T-helper 1 cell treated with Interleukin-12 subunit alpha and Interleukin-12 subunit beta and Interleukin-4 antibody, amounts not matched to agents 30 μg/mL and 1 μg/mL, for 36 hours (primary cell): ENCODE measurements around the gene LRP1B.

Experiments
- H3K27ac Mint-ChIP-seq: one replicate; pipeline ENCODE4 v1.8.0; 2021; ENCODE audit warnings: mild to moderate bottlenecking, mixed read lengths
- H3K27me3 Mint-ChIP-seq: one replicate; pipeline ENCODE4 v1.8.0; 2021; ENCODE audit warnings: low read depth, mixed read lengths
- H3K36me3 Mint-ChIP-seq: one replicate; pipeline ENCODE4 v1.8.0; 2021; ENCODE audit warnings: low read depth, mixed read lengths
- H3K4me1 Mint-ChIP-seq: one replicate; pipeline ENCODE4 v1.8.0; 2021; ENCODE audit warnings: low read depth, mixed read lengths
- H3K4me3 Mint-ChIP-seq: one replicate; pipeline ENCODE4 v1.8.0; 2021; ENCODE audit warnings: mild to moderate bottlenecking, moderate library complexity, mixed read lengths
- H3K9me3 Mint-ChIP-seq: one replicate; pipeline ENCODE4 v1.8.0; 2021; ENCODE audit warnings: mixed read lengths

LRP1B gene

DNA sequence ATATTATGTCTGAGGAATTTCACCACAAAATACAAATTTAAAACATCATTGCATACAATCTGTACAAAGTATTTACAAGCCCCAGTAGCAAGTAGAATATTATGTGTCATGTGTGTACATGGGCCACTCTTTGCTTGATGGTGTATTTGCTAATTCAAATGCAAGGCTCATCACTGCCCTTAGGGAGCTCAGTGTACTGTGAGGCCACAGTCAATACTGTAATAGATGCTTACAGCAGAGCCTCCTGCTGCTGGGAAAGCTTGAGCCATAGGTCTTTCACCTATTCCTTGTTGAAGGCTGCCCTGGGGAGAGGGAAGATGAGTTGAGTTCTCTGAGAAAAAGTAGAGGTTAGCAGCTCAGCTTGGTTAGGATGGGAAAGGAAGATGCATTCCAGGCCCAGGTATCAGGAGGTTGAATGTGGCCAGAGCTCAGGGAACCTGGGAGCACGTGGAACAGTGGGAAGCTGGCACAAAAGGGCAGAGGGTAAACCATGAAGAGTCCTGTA, 189.6 kb downstream of the LRP1B start:
- no peaks in the 10 kb centered on the region for H3K27me3 Mint-ChIP-seq
- no peaks in the 10 kb centered on the region for H3K36me3 Mint-ChIP-seq
- no peak overlapping the region for H3K27ac Mint-ChIP-seq
- H3K4me3 Mint-ChIP-seq, result no peak overlapping the region
- H3K4me1 Mint-ChIP-seq, result no peaks in the 10 kb centered on the region
- peaks cover 2% of the 10 kb centered on the region for H3K9me3 Mint-ChIP-seq

DNA sequence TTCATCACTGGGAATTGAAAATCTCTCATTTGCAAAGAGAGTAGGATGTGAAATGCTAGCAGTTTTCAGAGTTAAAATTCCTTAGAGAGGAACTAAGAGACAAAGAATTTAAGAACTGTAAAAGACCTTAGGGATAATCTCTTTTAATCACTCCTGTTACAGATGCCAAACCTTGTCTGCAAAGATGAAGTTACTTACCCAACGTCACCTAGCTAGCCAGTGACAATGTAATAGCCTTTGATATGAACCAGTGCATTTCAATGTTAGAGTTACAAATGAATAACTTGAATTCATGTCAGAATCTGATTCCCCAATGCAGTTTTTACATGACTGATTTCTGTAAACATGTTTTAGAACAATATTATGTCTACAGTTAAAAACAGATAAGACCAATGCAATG, 190.1 kb downstream of the LRP1B start:
- Mint-ChIP-seq H3K4me3 (no peak overlapping the region), H3K27ac (no peak overlapping the region), H3K9me3 (peaks cover 2% of the 10 kb centered on the region), H3K4me1 (no peaks in the 10 kb centered on the region), H3K36me3 (no peaks in the 10 kb centered on the region), H3K27me3 (no peaks in the 10 kb centered on the region)

DNA sequence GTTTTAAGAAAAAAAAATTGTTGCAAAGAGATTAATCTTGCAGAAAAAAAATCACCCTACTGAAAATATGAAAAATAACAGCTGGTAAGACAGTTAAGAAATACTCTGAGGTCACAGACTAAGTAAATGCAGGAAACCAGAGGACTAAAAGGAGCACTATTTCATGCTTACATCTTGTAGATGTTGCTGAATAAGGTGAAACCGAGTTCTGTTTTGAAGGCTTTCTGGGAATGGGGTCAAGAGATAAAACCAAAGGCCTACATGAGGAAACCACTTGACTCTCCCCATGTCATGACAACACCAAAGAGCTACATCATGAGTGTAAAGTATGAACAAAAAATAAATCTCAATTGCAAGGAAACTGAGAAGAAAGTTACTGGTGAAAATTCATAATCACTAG, 197.6 kb downstream of the LRP1B start:
- Mint-ChIP-seq H3K27ac (no peak overlapping the region), H3K4me3 (no peak overlapping the region), H3K4me1 (no peaks in the 10 kb centered on the region), H3K27me3 (no peaks in the 10 kb centered on the region), H3K9me3 (no peaks in the 10 kb centered on the region), H3K36me3 (no peaks in the 10 kb centered on the region)

DNA sequence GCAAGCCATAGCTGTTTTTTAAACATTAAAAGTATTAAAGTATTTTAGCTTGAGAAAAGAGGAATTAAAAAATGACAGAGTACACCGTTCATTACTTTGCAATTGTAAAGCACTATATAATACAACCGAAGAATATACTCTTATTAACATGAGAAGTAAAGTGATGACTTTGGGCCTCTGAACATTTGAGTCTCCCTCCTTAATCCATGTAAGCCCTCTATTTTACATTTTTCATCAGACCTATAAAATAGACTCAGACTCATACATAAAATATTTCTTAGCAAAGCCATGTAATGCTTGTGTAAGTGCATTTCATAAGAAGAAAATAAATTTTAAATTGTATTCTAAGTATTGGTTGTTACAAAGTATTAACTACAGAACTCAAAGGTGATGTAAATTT, 198.6 kb downstream of the LRP1B start:
- Mint-ChIP-seq H3K27ac (no peak overlapping the region), H3K27me3 (no peaks in the 10 kb centered on the region), H3K9me3 (no peaks in the 10 kb centered on the region), H3K4me3 (no peak overlapping the region), H3K4me1 (no peaks in the 10 kb centered on the region), H3K36me3 (no peaks in the 10 kb centered on the region)

DNA sequence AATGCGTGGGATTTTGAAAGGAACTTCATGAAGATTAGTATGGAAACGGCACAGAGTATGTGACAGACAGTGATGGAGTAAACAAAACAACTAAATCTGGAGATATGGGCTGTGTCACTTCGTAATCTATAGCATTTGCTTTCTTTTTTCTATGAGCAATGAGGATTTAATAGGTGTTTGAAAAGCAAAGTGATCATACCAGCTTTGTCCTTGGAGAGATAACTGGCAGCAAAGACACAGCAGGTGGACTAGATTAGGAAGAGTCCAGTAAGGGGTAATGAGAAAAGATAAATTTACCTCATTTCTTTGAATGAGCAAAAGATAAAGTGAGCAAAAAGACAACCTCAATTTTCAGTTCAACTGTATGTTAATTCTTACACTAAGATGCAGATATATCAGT, 199.0 kb downstream of the LRP1B start:
- no peaks in the 10 kb centered on the region for H3K27me3 Mint-ChIP-seq
- H3K4me1 Mint-ChIP-seq, result no peaks in the 10 kb centered on the region
- H3K9me3 Mint-ChIP-seq, result no peaks in the 10 kb centered on the region
- no peaks in the 10 kb centered on the region for H3K36me3 Mint-ChIP-seq
- H3K27ac Mint-ChIP-seq, result no peak overlapping the region
- no peak overlapping the region for H3K4me3 Mint-ChIP-seq

DNA sequence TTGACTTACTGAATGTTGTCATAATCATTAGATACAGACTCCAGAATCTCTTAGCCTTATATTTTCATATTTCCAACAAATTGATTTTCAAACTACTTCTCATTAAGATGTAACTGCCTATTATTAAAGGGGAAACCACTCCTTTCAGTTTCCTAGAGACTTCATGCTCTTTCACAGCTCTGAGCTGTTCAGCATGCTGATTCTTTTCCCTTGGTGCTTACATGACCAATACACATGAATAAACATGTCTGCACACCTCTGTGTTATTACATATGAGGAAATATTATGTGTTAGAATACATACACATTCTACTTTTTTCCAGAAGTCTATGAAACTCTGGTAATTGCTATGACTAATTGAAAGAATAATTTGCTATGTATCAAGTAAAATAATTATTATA, 200.0 kb downstream of the LRP1B start:
- no peak overlapping the region for H3K27ac Mint-ChIP-seq
- no peaks in the 10 kb centered on the region for H3K9me3 Mint-ChIP-seq
- no peaks in the 10 kb centered on the region for H3K4me1 Mint-ChIP-seq
- H3K4me3 Mint-ChIP-seq, result no peak overlapping the region
- H3K36me3 Mint-ChIP-seq, result no peaks in the 10 kb centered on the region
- no peaks in the 10 kb centered on the region for H3K27me3 Mint-ChIP-seq

DNA sequence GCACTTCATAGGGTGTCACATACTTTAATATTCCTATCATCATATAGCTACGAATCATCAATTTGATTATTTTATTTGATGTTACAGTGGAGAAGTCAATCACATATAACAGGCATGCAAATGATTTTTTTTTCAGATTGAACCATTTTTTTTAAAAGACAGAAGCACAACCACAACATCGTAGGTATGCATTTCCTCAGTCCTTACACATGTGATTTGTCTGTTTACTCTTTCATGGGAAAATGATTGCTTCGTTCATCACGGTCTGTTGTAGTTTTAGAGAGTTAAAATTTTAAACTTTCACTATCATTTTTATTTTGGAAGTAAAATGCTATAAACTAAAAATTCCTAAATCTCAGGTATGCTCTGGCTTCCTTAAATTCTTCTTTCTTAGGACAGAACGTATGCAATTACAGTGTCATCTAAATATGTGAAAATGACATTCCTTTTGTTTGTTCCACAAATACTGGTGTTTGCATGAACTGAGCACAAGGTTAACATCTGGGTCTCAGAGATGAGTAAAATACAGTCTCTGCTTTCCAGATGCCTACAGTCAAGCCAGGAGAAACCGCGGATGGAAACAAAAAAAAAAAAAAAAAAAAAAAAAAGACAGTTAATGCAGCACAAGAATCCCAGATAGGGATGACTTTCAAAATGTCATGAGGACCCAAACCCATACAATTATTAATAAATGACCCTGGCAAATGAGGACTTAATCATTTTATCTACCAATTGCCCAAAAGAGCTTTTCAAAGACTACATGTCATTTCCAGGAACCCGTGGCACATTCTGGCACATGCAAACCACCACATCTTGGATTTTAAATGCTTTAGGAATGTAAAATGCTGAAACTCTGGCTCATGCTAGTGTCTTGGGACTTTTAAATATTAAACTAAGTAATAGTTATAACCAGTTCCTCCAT, 201.2 kb downstream of the LRP1B start:
- Mint-ChIP-seq H3K4me3 (no peak overlapping the region), H3K4me1 (no peaks in the 10 kb centered on the region), H3K36me3 (no peaks in the 10 kb centered on the region), H3K27me3 (no peaks in the 10 kb centered on the region), H3K9me3 (no peaks in the 10 kb centered on the region), H3K27ac (no peak overlapping the region)

DNA sequence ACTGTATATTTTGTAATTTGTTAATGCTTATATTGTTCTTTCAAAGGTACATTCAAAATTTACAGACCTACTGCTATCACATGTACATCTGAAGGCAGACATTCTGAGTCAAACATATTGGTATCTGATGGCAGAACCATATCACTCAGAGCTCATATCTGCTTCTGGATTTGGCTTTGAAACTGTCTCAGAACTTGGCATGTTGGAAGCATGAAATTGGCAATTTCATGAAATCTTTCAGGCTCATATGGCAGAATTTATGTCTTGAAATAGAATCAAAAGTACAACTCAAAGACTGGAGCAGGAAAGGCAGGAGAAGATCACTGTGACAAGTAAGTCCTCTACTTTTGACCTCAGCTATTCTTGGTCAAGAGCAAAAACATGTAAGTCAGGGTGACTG, 202.3 kb downstream of the LRP1B start:
- H3K36me3 Mint-ChIP-seq, result no peaks in the 10 kb centered on the region
- no peak overlapping the region for H3K4me3 Mint-ChIP-seq
- H3K4me1 Mint-ChIP-seq, result no peaks in the 10 kb centered on the region
- no peak overlapping the region for H3K27ac Mint-ChIP-seq
- no peaks in the 10 kb centered on the region for H3K9me3 Mint-ChIP-seq
- no peaks in the 10 kb centered on the region for H3K27me3 Mint-ChIP-seq

DNA sequence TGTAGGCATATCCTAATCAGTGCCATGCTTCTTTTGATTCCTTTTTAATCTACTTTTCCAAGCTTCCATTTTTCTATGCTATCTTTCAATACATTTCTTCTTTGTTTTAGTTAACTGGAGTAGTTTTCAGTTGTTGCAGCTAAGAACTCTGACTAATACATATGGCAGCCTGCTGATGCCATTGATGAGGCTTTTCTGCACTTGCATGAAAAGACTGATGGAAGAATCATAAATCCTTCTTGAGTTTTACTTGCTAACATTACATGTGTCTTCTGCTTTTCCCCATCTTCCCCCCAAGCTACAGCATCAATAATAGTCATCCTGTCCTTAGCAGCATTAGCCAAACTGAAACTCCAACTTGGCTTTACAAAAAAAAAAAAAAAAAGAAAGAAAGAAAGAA, 203.3 kb downstream of the LRP1B start:
- no peak overlapping the region for H3K4me3 Mint-ChIP-seq
- no peaks in the 10 kb centered on the region for H3K36me3 Mint-ChIP-seq
- H3K4me1 Mint-ChIP-seq, result no peaks in the 10 kb centered on the region
- no peak overlapping the region for H3K27ac Mint-ChIP-seq
- H3K9me3 Mint-ChIP-seq, result no peaks in the 10 kb centered on the region
- no peaks in the 10 kb centered on the region for H3K27me3 Mint-ChIP-seq

DNA sequence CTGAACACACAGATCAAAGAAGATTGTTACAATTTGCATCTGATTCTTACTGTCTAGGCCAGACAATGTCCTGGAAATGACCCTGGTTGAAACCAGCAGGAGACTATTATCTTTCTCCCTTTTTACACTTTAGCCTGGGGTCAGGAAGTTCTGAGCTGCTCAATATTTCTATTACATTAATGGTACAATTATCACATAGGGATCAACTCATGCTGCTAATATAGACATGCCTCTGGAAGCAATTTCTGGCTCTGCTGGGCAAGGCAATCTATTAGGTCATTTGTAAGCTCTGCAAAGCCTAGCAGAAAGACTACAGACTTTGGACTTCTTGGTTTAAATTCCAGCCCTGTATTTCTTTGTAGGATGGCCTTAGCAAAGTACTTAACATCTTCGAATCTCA, 205.3 kb downstream of the LRP1B start:
- Mint-ChIP-seq H3K4me3 (no peak overlapping the region), H3K4me1 (no peaks in the 10 kb centered on the region), H3K36me3 (no peaks in the 10 kb centered on the region), H3K9me3 (no peaks in the 10 kb centered on the region), H3K27ac (no peak overlapping the region), H3K27me3 (no peaks in the 10 kb centered on the region)

DNA sequence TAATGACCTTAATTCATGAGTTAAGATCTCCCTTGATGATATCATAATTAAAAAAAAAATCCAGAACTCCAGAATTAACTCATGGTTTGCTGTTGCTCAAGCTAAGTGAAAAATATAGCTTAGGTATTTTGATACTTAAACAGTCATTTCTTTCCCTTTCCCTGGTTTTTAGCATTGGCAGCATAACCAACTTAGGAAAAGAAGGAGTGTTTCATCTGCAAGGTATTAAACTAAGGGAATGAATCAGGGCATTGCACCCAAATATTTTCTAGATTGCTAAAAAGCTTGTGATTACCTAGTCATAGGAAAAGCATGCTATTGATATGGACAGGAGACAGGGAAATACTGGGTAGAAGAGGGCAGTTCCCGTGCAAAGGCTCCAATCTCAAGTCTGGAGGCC, 207.2 kb downstream of the LRP1B start:
- H3K36me3 Mint-ChIP-seq, result no peaks in the 10 kb centered on the region

DNA sequence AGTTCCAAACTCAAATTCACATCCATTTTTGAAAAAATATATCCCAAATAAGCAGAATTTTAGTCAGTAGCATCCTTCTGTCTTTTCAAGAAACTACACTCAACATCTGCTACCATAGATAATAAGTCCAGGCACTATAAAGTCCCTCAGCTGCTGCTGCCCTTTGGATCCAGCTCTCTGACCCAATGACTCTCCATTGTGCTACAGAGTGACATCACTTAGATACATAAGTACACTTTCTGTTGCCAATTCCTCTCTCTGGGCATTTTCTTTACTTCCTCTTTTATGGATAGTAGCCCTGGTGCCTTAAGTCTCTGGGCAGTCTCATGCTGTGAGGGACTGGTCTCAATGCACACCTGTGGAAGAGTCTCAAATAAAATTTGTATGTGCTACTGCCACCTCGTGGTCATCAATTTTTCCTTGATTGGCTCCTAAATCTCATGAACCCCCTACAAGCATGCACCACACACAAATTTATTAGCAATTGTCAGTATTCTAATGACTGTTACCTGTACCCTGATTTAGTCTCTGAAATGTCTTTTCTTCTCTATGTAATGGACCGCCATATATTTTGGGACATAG, 219.2 kb downstream of the LRP1B start:
- H3K36me3 Mint-ChIP-seq, result no peaks in the 10 kb centered on the region
- H3K4me3 Mint-ChIP-seq, result no peak overlapping the region
- H3K27ac Mint-ChIP-seq, result no peak overlapping the region
- no peaks in the 10 kb centered on the region for H3K27me3 Mint-ChIP-seq
- H3K4me1 Mint-ChIP-seq, result no peaks in the 10 kb centered on the region
- peaks cover 6% of the 10 kb centered on the region for H3K9me3 Mint-ChIP-seq

More for the DNA sequence above, 207.2 kb downstream of the LRP1B start:
- no peak overlapping the region for H3K4me3 Mint-ChIP-seq
- no peak overlapping the region for H3K27ac Mint-ChIP-seq
- H3K4me1 Mint-ChIP-seq, result no peaks in the 10 kb centered on the region
- no peaks in the 10 kb centered on the region for H3K27me3 Mint-ChIP-seq
- no peaks in the 10 kb centered on the region for H3K9me3 Mint-ChIP-seq

DNA sequence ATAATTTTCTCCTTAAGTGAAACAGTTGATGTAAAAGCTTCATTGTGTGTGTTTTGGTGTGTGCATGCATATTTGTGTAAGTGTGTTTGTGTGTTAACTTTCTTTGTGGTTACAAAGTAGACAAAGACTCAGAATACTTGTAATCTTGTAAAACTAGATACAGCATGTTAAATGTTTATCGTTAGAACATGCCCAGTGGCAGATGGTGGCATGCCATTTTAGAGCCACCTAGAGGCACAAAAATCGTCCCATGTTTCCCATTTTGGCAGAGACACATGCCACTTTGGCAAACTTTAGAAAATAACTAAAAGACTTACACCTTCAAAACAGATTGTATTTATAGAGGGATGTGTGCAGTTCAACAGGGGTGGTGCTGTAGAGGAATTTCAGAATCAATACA, 224.1 kb downstream of the LRP1B start:
- Mint-ChIP-seq H3K4me1 (no peaks in the 10 kb centered on the region), H3K27me3 (no peaks in the 10 kb centered on the region), H3K27ac (no peak overlapping the region), H3K36me3 (no peaks in the 10 kb centered on the region), H3K9me3 (no peaks in the 10 kb centered on the region), H3K4me3 (no peak overlapping the region)

DNA sequence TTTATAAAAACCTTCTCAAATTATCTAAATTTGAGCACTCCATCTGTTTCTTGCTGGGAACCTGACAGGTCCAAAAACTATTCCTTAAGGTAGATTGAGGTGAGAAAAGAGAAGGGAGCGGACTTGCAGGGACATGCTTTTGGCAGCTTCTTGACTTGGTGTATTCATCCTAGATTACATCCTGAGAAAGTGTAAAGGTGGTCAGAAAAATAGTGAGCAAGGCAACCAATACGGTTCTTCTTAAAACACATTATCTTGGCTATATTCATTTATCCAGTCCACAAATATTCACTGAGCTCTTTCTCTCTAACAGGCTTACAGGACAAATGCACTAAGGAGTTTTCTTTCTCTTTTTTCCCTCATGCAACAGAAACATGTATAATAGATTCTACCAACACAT, 230.0 kb downstream of the LRP1B start:
- Mint-ChIP-seq H3K36me3 (no peaks in the 10 kb centered on the region), H3K27ac (no peak overlapping the region), H3K4me3 (no peak overlapping the region), H3K4me1 (no peaks in the 10 kb centered on the region), H3K27me3 (no peaks in the 10 kb centered on the region), H3K9me3 (no peaks in the 10 kb centered on the region)

DNA sequence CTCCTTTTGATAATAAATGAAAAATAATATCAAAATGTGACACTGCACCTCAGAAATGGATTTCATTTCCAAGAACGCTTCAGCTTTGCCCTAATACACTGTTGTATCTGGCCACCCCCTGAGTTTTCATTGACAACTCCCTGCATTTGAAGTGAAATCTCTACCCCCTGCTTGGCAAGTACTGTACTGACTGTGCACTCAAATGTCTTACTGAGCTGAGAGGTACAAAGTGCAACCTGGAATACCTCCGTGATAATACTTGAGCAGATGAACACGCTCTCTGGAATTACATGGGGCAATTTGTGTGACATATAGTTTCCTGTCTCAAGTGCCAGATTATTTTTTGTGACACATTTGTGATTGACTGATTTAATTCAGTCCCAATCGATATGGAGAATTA, 231.1 kb downstream of the LRP1B start:
- H3K27me3 Mint-ChIP-seq, result no peaks in the 10 kb centered on the region

More for the DNA sequence above, 231.1 kb downstream of the LRP1B start:
- Mint-ChIP-seq H3K4me3 (no peak overlapping the region), H3K4me1 (no peaks in the 10 kb centered on the region), H3K27ac (no peak overlapping the region), H3K36me3 (no peaks in the 10 kb centered on the region), H3K9me3 (no peaks in the 10 kb centered on the region)
